C1 segment of cervical spinal cord (tissue), 14 donors: ENCODE results near the gene ASCC2.
"Not testable (repeated sequence)": the region's sequence is repeated elsewhere in the genome, so short reads cannot be mapped to it uniquely, and the experiment has no call there.

Experiments
- DNase-seq, 14 donors: peaks; one replicate each; lab custom pipeline; 2025; lab: John Stamatoyannopoulos, UW

The ASCC2 gene

DNA sequence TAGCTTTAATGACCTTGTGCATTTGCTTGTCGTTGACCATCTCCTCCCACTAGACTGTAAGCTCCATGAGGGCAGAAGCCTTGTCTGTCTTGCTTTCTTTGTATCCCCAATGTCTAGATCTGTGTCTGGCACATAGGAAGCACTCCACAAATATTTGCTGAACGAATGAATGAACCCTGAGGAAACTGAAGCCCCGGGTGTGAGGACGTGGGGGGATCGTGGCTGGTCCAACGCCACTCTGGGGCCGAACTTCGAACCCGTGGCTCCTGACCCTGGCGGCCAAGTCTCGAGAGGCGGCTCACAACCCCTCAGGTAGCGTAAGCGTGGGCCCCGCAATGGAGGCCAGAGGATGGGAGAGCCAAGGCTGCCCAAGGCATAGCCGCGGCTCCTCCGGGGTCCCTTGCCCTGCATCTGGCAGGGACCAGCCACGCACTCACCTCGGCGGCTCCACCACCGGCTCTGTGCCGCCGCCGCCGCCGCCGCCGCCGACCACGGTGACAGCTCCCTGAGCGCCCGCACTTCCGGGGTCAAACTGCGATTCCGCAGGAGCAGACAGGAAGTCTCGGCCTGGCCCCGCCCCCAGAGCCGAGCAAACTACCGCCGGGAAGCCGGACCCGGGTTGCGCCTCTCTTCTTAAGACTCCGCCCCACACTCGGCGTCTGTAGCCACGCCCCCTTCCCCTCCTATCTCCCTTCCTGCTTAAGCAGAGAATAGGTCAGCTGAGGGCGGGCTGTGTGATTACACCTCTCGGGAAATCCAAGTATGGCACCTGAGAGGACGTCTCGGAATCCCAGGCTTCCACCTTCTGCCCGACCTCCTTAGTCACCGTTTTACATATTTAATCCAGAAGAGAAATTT is at the start of gene ASCC2:
Gene ASCC2 (minus strand): TSS at position 534 of the 858 bp plus-strand sequence. CDS start 5,949 bp downstream, outside the sequence.
- DNase-seq: peak; percentile 31 to 97 (median 88)

- no peak for DNase-seq
Measured at GRCh38 chr22:29887358-29887757, 49.3 kb upstream of the ASCC2 start.

DNA sequence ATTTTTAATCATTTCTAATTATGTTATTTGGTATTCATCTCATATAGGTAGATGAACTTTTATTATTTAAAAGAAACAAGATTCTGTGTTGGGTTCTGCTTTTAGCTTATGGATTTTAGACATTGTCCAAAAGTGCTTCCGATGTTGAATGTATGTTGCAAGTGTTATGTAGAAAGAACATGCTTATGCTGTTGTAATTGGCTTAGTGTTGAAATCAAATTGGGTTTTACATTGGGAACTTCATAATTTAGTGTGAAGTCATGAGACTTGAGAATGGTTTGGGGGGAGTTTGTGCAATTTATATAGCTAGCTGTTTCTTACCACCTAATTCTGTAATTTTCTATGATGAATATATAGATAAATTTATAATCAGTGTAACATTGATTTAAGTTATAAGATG is 48.5 kb upstream of the ASCC2 start:
- DNase-seq: no peak

GRCh38 chr22:29885610-29886009 is 47.5 kb upstream of the ASCC2 start:
- no peak for DNase-seq

- no peak for DNase-seq
Measured at GRCh38 chr22:29883775-29884097, 45.7 kb upstream of the ASCC2 start.

GRCh38 chr22:29883045-29883774 is 45.1 kb upstream of the ASCC2 start, which contains the start of gene MTMR3:
MTMR3 (plus strand) TSS chr22:29883174; CDS start chr22:29971060, 87,886 bp downstream.
- DNase-seq: peak; percentile 30 to 95 (median 88)

DNA sequence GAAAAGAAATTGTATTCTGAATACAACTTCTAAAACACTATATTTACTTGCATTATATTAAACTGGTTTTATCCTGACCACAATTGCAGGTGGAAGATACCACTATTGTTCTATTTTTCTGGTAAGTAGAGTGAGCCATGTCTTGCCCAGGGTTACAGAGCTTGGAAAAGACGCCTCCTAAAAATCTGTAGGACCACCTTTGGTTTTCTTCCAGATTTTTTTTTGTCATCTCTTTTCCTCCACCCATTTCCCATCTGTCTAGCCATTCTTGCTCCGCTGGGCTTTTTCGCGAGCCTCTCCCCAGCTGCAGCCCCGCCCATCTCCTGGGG is 44.6 kb upstream of the ASCC2 start:
- DNase-seq: no peak

GRCh38 chr22:29879753-29880152 is 41.7 kb upstream of the ASCC2 start:
- DNase-seq: no peak

DNA sequence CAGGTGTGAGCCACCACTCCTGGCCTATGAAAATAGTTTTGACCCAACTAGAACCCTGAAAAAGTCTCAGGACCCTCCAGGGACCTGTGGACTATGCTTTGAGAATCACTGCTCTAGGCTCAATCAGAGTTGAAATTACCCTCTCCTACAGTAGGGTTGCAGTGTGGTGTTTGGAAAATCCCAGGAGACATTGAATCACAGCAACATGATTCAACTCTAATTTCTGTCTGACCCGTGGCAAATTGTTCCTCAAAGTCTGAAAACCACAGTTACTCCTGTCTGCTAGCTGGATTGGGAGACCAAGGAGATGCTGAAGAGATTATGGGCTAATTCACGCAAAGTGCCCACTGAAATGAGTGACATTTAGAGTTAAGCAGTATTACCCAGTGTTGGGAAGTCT is 39.5 kb upstream of the ASCC2 start:
- no peak for DNase-seq

DNA sequence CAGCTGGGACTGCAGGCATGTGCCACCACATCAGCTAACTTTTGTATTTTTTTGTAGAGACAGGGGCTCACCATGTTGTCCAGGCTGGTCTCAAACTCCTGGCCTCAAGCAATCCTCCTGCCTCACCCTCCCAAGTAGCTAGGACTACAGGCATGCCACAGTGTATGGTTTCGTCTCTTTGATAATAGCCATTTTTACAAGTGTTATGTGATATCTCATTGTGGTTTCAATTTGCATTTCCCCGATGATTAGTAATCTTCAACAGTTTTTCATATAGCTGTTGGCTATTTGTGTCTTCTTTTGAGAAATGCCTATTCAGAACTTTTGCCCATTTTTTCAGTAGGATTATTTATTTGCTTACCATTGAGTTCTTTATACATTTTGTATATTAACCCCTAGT is 35.9 kb upstream of the ASCC2 start:
- no peak for DNase-seq

DNA sequence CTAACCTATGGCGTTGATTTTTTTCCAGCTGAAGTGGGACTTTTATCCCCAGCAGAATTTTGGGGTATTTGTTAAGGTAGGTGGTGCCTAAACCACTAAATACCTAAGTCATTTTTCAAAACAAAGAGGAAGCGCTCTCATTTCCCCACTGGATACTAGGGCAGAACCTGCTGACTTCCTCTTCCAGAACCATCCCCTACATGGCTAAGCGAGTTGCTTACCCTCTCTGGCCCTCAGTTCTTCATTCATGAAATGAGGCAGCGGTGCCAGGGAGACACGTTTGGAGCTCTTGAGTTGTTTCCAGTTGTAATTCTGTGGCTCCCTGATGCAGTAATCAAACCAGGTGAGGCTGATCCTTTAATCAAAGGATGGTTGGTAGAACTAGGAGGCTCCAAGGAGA is 34.9 kb upstream of the ASCC2 start:
- no peak for DNase-seq

DNA sequence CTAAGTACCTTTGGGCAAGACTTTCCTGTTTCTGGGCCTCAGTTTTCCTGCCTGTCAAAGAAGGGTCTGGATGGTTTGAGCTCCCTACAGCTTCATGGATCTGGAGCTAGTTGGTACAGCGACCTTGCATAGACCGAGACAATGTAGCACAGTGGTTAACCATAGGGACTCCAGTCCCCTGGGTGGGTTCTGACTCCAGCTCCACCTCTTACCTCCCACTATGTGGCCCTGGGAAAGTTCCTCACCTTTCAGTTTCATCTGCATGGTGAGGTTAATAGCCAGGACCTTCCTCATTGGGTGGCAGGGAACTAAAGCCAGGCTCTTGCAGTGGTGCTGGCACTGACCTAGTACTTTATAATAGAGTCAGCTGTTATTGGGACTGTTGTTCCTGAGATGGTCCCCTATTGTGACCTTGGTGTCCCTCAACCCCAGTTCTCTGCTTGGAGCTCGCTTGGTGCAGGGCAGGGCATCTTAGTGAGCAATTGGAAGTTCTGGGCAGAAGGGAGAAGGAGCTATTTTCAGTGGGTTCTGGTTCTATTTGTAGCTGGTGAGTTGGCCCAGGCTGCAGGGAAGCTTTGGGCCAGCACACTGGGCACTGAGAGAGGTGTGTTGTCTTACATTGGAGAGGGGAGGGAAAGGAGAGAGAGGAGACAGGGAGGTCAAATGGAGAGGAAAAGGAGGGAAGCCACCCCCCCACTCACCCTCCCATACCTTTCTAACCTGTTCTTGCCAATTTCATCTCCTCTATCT is 34.2 kb upstream of the ASCC2 start:
- peak in 1 of 14 donors; percentile 83 for DNase-seq

GRCh38 chr22:29871684-29872083 is 33.6 kb upstream of the ASCC2 start:
- peak in 2 of 14 donors; percentile 11 to 86 for DNase-seq

DNA sequence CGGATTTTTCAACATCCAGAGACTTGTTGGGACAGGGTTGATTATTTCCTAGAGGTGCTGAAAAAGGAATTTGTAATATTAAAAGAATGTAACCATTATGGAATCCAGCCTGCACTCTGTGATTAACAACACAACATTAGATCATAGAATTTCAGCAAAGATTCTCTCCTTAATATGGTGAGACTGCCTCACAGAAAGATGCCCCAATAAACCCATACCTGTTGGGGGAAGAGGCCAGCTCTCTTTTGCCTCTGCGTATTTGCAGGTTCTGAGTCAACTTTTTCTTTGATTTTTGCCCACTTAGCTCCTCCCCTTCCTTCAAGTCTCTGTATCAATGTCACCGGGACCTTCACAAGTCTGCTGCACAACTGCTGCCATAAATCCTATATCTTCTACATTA is 32.5 kb upstream of the ASCC2 start:
- no peak for DNase-seq

DNA sequence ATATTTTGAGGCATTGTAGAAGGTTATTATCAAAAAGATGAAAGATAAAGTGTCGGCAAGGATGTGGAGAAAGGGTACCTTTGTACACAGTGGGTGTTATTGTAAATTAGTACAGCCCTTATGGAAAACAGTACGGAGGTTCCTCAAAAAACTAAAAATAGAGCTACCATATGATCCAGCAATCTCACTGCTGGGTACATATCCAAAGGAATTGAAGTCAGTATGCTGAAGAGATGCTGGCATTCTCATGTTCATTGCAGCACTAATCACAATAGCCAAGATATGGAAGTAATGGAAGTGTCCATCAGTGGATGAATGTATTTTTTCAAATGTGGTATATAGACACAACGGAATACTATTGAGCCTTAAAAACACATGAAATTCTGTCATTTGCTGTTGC is 29.8 kb upstream of the ASCC2 start:
- DNase-seq: peak in 1 of 14 donors; percentile 32

GRCh38 chr22:29867260-29867659 is 29.2 kb upstream of the ASCC2 start:
- no peak for DNase-seq

- DNase-seq: not testable (repeated sequence)
Measured at GRCh38 chr22:29865572-29865971, 27.5 kb upstream of the ASCC2 start.

GRCh38 chr22:29861672-29862297 is 23.7 kb upstream of the ASCC2 start:
- no peak for DNase-seq

GRCh38 chr22:29860006-29860766 is 22.1 kb upstream of the ASCC2 start:
- DNase-seq: no peak

DNA sequence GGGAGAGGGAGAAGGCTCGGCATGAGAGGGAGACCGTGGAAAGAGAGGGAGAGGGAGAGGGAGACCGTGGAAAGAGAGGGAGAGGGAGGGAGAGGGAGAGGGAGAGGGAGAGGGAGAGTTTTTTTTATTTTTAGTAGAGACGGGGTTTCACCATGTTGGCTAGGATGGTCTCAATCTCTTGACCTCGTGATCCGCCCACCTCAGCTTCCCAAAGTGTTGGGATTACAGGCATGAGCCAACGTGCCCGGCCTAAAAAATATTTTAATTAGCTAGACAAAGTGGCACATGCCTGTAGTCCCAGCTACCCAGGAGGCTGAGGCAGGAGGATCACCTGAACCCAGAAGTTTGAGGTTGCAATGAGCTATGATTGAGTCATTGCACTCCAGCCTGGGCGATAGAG is 21.0 kb upstream of the ASCC2 start:
- not testable (repeated sequence) for DNase-seq

DNA sequence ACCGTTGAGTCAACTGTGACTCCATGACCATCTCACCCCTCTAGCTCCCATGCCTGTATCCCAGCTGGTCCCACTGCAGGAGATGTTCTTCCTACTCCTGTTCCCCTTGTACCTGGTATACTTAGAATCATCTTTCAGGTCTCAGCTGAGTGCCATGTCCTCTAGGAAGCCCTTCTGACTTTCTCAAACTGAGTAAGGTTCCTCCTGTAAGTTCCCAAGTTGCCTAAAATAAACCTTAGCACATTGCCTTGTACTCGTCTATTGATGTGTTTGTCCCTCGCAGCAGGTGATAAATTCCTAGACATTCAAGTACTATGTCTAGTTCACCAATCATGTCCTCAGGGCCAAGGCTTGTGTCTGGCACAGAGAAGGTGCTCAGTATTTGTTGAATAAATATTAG is 18.4 kb upstream of the ASCC2 start:
- no peak for DNase-seq
